HepG2 (cell line): ENCODE results near the gene ACTN1. TPM values are rescaled to one million over a fixed set of nuclear protein-coding genes. Genes with fewer than 3 reads are reported as not detected.
A peak's percentile ranks its signal among the peaks of the same experiment; 100 is the strongest.

Experiments
- ELF3 ChIP-seq: IDR thresholded peaks from 2 replicates; pipeline ENCODE4 v1.6.1; 2016; ENCODE audit warnings: missing genetic modification reagents, missing compliant biosample characterization
- HNF1A ChIP-seq, 2 experiments: sonication (generic) in 1 of 2; formaldehyde crosslinking in 1 of 2; IDR thresholded peaks; 2 replicates each; pipeline versions ENCODE4 v1.4.0 to v1.6.1; 2016 to 2020; ENCODE audit warnings: borderline replicate concordance in 1 of 2, low read depth in 1 of 2, mild to moderate bottlenecking in 1 of 2, missing genetic modification reagents in 1 of 2
- MAF1 ChIP-seq: sonication (generic); formaldehyde crosslinking; IDR thresholded peaks from 2 replicates; pipeline ENCODE4 v1.5.0; 2020; ENCODE audit warnings: missing genetic modification reagents, borderline replicate concordance
- MAZ ChIP-seq, 2 experiments: sonication (generic) in 1 of 2; formaldehyde crosslinking in 1 of 2; IDR thresholded peaks; 2 replicates each; pipeline versions ENCODE4 v1.5.0 to v1.6.1; 2012 to 2020; ENCODE audit warnings: low read depth in 2 of 2, mild to moderate bottlenecking in 2 of 2, borderline replicate concordance in 1 of 2, improper control_type of control experiment in 1 of 2, low read length in 1 of 2, missing genetic modification reagents in 1 of 2, moderate library complexity in 1 of 2
- NFE2L1 ChIP-seq: sonication (generic); formaldehyde crosslinking; IDR thresholded peaks from 2 replicates; pipeline ENCODE4 v1.4.0; 2020; ENCODE audit warnings: missing genetic modification reagents, mild to moderate bottlenecking, borderline replicate concordance
- ONECUT2 ChIP-seq: sonication (generic); formaldehyde crosslinking; IDR thresholded peaks from 2 replicates; pipeline ENCODE4 v1.4.0; 2020; ENCODE audit warnings: missing genetic modification reagents
- POLR2AphosphoS5 ChIP-seq: IDR thresholded peaks from 2 replicates; pipeline ENCODE4 v1.6.1; 2012; ENCODE audit warnings: low read depth, low read length
- SMARCC2 ChIP-seq: fragments of 450-650 bp; IDR thresholded peaks from 2 replicates; pipeline ENCODE4 v1.6.1; 2017; ENCODE audit warnings: antibody characterized with exemption, mild to moderate bottlenecking
- TBX2 ChIP-seq: sonication (generic); formaldehyde crosslinking; IDR thresholded peaks from 2 replicates; pipeline ENCODE4 v1.5.0; 2020; ENCODE audit warnings: missing genetic modification reagents, mild to moderate bottlenecking, borderline replicate concordance
- TSC22D2 ChIP-seq: sonication (generic); formaldehyde crosslinking; IDR thresholded peaks from 2 replicates; pipeline ENCODE4 v1.5.1; 2020; ENCODE audit warnings: missing genetic modification reagents, mild to moderate bottlenecking, borderline replicate concordance
- YY1 ChIP-seq: IDR thresholded peaks from 2 replicates; pipeline ENCODE4 v1.6.1; 2011; ENCODE audit warnings: low read length, low read depth, moderate library complexity, mild to moderate bottlenecking; ENCODE audit not compliant: insufficient read depth, insufficient replicate concordance
- ZNF407 ChIP-seq: sonication (generic); formaldehyde crosslinking; IDR thresholded peaks from one replicate; pipeline ENCODE4 v1.5.1; 2020; ENCODE audit warnings: mild to moderate bottlenecking, missing genetic modification reagents; ENCODE audit errors: not compliant biosample characterization
- ZNF569 ChIP-seq: sonication (generic); formaldehyde crosslinking; IDR thresholded peaks from 2 replicates; pipeline ENCODE4 v1.5.0; 2020; ENCODE audit warnings: mild to moderate bottlenecking, missing genetic modification reagents, moderate library complexity, borderline replicate concordance
- polyA plus RNA-seq, 8 experiments: library from polyadenylated mRNA; depleted of rRNA in 3 of 8; stranded (reverse) in 7 of 8; unstranded in 1 of 8; fragments of >200 nt; fragmentation: Illumina TruSeq in 4 of 8; extraction: Trizol in 4 of 8; gene quantifications; 2 replicates each; pipeline versions ENCODE4 v1.2.1 to v1.2.3, GENCODE V29; 2011 to 2016; ENCODE audit warnings: low read depth in 4 of 8, missing spikeins in 1 of 8, mixed read lengths in 1 of 8; ENCODE audit not compliant: insufficient read depth in 1 of 8
- total RNA-seq, 5 experiments: library from RNA; depleted of rRNA; stranded (reverse); fragments of >200 nt; fragmentation: Illumina TruSeq; extraction: Trizol; gene quantifications; 2 replicates each; pipeline ENCODE4 v1.2.3, GENCODE V29; 2016; ENCODE audit warnings: low read depth in 1 of 5

The ACTN1 gene
- total and polyA plus RNA-seq, 2 of the 13 experiments (the other 11 are each of a cell fraction or from before 2014, with no cell fraction given): 58.6 to 162 TPM

- TF ChIP-seq HNF1A (IDR thresholded peaks at IDR 0.05; ENCODE audit: low read depth) (no peak), HNF1A (CRISPR knock-in tag; IDR thresholded peaks at IDR 0.05; ENCODE audit: borderline replicate concordance) (no peak), ELF3 (CRISPR knock-in tag) (0 out of 2 replicates have a peak, but pooled peaks have one; percentile 23), NFE2L1 (no peak), ZNF407 (CRISPR knock-in tag) (no peak), TBX2 (CRISPR knock-in tag) (peak; percentile 51; the same call in 1 of the 2 replicates), MAZ (IDR thresholded peaks at IDR 0.05; ENCODE audit: borderline replicate concordance, low read depth, low read length) (no peak), MAZ (CRISPR knock-in tag; IDR thresholded peaks at IDR 0.05; ENCODE audit: low read depth) (0 out of 2 replicates have a peak, but pooled peaks have one; percentile 20), POLR2AphosphoS5 (no peak), ZNF569 (CRISPR knock-in tag) (no peak), MAF1 (CRISPR knock-in tag) (no peak), SMARCC2 (no peak), YY1 (no peak), ONECUT2 (CRISPR knock-in tag) (peak; percentile 51; the same call in 1 of the 2 replicates), TSC22D2 (CRISPR knock-in tag) (no peak)
Measured at GRCh38 chr14:68974759-68975347, 4.2 kb downstream of the ACTN1 start (continued).
